NCI-H460 (cell line): ENCODE data around the gene CD300A. TPM values are rescaled to one million over a fixed set of nuclear protein-coding genes. Genes with fewer than 3 reads are reported as not detected.
"Not testable (repeated sequence)": the region's sequence is repeated elsewhere in the genome, so short reads cannot be mapped to it uniquely, and the experiment has no call there.

Experiments used
- DNase-seq: peaks from one replicate; pipeline ENCODE4 v3.0.0-alpha.2; 2016; ENCODE audit warnings: low read depth; ENCODE audit errors: extremely low read depth
- total RNA-seq: library from RNA; depleted of rRNA; stranded (reverse); fragments of >200 nt; shearing (Covaris generic); gene quantifications from 2 replicates; pipeline ENCODE4 v1.2.3, GENCODE V29; 2014

Gene CD300A
- total RNA-seq, 1 experiment from 2014 or later, result not detected

DNA sequence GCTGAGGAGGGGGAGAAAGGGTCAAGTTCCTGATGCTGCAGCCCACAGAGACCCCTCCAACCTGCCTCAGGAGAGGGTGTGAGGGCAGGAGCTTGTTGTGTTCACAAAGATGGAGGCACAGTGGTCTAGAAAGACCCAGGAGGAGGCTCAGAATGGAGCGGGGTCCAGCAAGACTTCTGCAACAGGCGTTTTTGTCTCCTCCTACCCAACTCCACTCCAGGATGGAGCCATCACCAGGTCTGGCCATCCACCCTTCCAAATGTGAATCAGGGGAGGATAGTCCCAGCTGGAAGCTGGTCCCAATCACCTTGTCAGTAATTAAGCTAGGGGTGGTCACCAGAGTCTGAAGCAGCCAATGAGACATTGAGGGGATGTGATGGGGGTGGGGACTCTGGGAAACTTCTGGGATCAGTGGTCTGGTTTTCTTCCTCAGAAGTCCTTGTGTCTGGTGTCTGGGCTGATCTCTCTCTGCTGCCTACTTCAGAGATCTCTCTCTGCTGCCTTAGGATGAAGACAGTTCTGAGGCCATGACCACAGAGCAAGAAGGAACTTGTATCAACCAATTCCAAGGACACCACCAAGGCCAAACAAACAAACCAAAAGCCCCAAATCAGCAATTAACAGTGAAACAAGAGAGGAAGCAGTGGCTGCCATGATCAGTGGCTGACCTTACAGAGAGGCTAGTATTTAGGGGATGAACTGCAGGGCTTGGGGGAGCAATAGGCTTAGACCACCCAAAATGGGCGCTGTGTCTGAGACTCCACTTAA, 50.3 kb downstream of the CD300A start:
- no peak for DNase-seq

DNA sequence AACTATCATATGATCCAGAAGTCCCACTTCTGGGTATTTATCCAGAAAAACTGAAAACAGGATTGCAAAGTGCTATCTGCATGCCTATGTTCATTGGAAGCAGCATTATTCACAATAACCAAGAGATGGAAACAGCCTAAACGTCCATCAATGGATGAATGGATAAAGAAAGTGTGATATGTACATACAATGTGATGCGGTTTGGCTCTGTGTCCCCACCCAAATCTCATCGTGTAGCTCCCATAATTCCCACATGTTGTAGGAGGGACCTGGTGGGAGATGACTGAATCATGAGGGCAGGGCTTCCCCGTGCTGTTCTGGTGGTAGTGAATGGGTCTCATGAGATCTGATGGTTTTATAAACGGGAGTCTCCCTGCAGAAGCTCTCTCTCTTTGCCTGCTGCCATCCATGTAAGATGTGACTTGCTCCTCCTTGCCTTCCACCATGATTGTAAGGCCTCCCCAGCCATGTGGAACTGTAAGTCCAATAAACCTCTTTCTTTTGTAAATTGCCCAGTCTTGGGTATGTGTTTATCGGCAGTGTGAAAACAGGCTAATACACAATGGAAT, 52.1 kb downstream of the CD300A start:
- not testable (repeated sequence) for DNase-seq

DNA sequence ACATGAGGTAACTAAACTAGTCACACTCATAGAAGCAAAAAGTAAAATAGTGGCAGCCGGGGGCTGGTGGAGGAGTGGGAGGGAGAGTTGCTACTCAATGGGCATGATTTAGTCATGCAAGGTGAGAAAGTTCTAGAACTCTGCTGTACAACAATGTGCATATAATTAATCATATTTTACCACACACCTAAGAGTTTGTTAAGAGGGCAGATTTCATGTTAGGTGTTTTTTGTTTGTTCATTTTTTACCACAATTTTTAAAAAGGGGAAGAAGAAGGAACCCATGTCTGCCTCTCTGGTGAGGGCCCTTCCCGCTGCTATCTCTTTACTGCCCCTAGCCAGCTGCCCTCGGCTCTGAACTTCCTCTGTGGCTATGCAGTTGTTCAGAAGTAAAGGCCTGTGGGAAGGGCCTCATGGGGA, 53.6 kb downstream of the CD300A start:
- no peak for DNase-seq

DNA sequence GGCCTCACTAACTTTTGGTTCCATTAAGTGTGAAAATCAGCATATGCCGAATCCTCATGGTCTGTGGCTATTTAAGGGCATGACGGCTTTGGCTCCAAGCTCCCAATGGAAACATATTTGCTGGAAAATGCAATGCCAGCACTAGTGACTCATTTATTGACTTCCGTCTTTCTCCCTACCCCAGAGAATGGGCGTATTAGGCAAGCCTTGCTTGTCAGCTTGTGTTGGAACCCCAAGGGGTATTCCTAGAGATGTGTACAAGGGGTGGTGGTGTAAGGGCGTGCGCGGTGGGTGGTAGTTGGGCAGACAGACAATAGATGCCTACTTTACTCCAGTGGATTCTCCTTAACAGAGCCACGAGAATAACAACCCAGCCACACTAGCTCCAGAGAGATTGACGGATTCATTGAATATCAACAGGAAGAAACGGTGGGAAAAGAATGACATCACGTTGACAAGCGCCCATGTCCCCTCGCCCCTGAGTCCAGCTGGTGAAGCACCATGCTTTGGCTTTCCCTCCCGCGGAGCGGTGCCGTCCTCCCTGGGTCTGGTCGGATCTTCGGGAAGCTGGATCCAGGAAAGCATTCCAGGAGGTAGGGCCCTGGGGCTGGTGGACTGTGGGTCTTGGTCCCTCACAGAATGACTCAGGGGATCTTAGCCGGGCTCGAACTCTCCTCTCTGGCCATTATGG, 54.5 kb downstream of the CD300A start:
- no peak for DNase-seq

DNA sequence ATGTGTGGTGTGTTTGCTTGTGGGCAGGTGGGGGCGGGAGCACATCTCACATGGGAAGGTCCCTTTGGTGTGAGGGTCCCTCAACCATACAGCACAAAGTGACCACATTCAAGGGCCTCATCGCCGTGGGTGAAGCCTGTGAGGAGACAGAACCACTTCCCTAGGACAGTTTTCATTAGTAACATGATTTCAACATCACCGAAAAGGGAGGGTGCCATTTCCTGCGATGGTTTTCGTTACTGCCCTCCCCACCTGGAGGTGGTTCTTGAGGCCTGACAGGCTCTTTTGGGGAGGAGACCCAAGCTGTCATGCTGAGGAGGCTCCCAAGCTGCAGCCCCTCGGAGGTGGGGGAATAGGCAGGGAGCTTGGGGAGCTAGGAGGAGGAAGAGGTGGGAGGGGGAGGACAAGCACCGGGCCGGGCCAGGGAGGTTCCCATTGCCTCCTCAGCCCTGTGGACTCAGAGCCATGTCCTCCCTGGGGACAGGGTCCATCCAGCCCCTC, 55.3 kb downstream of the CD300A start:
- DNase-seq, result no peak

DNA sequence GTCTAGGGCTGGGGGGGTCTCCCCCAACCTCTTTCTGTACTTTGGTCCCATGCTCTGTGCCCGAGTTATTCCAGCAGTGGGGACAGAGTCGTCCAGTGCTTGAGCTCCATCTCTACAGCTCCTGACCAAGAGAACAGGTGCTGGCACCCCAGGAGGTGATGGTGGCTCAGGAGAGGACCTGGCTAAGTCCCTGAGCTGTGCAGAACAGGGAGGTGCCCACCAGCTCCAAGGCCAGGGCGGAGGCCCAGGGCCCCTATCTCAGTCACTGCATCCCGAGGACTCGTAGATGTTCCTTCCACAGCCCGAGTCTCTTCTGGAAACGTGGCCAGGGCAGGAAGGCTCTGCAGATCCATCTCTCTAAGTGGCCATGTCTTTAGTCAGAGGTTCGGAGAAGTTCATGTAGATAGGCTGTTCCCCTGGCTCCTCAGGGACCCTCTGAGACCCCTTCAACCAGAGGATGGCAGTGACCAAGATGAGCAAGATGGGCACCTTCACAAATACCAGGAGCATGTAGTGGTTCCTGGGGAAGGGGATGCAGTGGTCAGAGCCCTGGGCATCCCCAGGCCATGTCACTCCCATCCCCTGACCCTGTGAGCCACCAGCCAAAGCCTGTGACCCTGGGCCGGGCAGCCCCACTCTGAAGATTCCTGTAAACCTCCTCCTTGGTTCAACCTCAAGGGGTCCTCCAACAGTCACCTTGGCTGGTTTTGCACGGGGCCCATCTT, 56.1 kb downstream of the CD300A start:
- no peak for DNase-seq

DNA sequence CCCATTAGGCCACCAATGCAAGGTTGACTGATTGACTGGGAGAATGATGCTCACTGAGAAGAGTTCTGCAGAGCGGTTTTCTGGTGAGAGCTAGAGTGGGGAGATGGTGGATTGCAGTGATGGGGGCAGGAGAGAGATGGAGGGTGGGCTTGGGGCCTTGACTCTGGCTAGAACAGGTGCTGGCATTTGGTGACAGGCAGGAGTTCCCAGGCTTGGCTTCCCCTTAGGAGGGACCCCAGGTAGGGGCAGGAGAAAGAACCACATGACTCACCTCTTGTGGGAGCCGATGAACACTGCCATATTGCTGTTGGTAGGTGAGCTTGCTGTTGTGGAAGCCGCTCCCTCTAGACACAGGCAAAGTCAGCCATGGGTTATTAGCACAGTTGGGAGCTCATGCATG, 56.9 kb downstream of the CD300A start:
- no peak for DNase-seq

DNA sequence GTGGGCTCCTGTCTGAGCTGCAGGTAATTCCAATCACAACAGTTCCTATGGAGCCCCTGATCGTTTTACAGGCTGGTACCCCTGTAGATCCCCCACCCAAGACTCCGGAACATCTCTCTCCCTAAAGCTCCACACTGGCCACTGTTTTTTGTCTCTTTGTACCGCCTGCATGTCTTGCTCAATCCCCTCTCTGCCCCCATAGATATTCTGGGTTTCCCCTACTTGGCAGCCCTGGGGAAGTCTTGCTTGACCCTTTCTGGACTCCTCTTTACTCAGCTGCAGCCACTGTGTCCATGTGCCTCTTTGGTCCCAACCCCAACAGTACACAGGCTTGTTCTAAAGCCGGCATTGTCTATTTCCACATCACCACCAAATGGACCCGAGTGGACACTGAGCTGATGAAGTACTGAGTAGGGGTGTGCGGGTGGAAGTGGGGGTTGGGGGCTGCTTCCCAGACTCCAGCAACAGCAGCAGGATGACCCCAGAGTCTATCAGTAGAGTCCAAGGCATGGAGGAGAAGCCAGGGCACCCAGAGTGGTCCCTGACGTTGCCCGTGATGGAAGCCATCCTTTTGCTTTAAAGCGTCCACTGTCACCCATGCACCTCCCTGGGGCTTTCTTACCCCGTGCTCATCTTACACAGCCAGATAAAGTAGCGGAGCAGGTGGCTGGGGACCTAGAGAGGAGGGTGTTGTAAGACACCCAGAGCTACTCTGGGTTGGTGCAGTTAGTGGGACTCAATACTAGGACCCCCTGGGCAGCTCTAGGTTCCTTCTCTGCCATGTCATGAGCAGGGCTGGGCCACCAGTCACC, 58.4 kb downstream of the CD300A start:
- DNase-seq, result no peak

DNA sequence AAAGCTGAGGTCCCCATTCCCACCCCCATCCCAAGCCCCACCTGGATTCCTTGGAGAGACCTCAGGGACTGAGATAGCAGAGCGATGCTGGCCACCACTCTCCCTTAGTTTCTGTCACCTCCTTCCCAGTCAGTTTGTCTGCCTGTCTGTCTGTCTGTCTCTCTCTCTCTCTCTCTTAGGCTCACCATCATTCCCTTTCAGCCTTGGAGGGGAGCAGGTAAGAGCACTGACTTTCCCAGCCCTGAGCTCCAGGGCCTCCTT, 59.0 kb downstream of the CD300A start:
- DNase-seq, result no peak

DNA sequence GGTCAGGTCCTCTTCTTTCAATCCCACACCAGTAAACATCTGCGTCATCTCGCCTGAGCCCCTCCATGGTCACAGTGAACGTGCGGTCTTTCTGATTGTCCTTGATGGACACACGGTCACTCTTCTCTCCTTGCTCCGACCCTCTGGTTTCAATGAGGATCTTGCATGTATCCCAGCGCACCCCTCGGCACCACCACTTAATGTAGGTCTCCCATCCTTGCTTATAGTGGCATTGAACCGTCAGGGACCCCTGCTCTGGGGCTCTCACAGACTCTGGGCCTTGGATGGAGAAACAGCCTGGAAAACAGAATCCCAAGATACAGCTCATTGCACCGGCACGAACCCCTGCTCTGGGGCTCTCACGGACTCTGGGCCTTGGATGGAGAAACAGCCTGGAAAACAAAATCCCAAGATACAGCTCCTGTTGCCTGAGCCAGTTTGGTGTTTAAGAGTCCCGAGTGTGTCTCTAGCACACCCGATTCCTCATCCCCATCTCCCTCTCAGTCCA, 59.4 kb downstream of the CD300A start:
- DNase-seq, result no peak

DNA sequence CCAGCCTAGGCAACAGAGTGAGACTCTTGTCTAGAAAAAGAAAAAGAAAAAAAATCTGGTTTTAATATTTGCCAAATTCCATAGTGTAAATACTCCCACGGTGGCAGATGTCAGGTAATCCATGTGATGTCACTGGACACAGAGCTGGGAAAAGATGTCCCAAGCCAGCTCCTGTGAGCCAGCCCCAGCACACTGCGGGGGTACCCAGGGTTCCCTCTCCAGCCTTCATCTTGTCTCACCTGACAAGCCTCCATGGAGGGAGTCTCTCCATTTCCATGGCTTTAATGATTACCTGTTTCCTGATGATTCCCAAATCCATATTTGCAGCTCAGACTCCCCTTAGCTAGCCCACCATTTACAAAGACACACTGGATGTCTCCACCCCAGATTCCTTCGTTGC, 60.2 kb downstream of the CD300A start:
- no peak for DNase-seq

DNA sequence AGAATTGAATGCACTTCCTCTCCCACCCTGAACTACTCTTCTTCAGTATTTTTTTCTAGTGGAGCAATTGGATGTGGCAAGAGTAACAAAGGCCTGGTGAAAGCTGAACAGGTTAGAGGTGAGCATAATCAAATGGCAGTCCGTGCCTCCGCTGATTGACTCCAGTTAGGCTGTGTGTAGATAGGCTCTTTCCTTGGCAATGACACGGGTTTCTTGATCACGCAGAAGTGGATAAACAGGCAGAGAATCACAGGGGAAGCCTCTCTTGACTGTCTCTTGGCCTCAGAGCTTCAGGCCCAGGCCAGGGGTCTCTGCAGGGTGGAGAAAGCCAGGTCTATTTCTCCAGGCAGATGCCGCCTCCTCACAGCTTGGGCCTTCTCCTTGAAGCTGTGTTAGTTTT, 60.6 kb downstream of the CD300A start:
- no peak for DNase-seq

DNA sequence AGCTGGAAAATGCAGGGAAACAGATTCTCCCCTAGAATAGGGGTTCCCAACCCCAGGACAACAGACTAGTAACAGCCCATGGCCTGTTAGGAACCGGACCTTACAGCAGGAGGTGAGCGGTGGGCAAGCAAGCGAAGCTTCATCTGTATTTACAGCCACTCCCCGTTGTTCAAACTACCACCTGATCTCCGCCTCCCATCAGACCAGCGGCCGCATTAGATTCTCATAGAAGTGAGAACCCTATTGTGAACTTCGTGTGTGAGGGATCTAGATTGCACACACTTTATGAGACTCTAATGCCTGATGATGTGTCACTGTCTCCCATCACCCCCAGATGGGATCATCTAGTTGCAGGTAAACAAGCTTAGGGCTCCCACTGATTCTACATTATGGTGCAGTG, 61.3 kb downstream of the CD300A start:
- no peak for DNase-seq

DNA sequence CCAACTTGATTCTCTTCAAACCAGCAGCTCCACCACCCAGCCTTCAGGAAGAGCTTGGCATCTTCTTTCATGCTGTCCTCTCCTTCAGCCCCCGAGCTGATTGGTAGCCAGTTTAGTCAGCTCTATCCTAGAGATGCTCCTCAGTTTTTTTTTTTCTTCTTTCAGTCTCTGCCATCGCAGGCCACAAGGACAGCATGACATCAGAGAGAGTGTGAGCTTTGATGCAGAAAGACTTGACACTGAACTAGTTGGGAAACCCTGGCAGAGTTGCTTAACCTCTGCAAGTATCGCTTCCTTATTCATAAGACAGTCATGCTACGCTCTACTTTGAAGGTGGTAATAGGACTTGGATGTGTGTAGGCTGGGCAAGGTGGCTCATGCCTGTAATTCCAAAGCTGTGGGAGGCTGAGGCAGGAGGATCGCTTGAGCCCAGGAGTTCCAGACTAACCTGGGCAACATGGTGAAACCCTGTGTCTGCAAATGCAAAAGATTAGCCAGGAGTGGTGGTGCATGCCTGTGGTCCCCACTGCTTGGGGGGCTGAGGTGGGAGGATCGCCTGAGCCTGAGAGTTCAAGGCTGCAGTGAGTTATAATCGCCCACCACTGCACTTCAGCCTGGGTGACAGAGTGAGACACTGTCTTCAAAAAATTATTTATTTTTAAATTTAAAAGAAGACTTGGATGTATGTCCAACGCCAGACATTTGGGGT, 62.2 kb downstream of the CD300A start:
- no peak for DNase-seq

DNA sequence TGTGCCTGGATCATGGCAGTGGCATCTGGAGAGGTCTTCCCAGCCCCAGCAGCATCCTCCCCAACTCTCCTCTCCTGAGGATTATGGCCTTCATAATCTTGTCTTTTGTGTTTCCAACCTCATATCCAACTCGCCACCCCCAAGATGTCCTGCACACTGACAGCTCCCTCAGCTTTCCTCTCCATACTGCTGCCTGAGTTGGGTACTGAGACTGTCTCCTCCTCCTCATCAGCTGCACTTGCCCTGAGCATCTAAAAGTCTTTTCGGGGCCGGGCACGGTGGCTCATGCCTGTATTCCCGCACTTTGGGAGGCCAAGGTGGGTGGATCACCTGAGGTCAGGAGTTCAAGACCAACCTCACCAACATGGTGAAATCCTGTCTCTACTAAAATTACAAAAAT, 62.8 kb downstream of the CD300A start:
- DNase-seq, result no peak

DNA sequence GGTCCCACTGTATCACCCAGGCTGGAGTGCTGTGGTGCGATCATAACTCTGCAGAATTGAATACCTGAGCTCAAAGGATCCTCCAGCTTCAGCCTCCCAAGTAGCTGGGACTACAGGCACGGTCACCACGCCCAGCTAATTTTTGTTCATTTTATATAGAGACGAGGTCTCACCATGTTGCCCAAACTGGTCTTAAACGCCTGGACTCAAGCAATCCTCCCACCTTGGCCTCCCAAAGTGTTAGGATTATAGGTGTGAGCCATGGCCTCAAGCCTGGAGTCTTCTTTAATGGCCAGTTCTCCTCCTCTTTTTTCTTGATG, 64.4 kb downstream of the CD300A start:
- DNase-seq, result no peak

DNA sequence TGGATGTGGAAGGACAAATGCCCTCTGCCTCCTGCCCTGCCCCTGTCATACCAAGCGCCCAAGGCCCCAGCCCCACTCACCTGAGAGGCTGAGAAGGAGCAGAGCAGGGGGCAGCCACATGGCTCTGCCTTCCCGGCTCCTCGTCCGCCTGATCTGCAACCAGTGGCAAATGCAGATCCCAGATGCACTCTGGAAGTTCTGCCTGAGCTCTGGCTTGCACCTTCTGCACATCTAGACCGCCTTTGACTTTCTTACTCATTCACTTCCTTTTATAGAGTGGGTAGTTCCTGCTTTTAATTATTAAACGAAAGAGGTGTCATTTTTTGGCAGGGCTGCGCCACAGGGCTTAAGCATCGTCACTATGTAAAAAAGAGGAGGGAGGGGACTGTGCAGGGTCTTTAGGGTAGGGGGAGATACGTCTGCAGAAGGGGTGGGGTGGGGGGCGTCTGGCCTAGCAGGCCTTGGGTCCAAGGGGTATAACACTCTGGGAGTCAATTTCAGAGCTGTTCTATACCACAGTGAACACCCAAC, 64.9 kb downstream of the CD300A start, which contains the start of gene CD300LB:
CD300LB (minus strand) TSS at position 245 of the 531 bp plus-strand sequence; CDS start at position 120, 125 bp downstream.
- DNase-seq, result no peak

DNA sequence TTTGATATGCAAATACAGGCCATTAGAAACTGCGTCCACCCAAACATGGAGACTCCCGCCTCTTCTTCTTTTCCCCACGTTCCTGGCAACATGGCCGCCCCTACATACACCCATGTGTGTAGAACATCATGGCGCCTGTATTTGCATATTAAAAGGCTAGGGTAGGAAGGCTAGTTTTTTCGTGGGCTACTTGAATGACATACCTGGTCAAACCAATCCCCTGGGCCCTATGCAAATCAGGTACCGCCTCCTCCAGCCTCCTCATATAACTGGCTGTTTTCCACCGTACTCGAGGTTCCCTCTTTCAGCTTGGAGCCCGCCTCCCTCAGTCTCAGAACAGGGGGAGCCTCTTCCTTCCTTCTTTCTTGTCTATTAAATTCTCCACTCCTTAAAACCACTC, 65.7 kb downstream of the CD300A start:
- no peak for DNase-seq
